Adipose tissue (tissue), 3 donors: ENCODE data around the gene C1orf53. TPM values are rescaled to one million over a fixed set of nuclear protein-coding genes. Genes with fewer than 3 reads are reported as not detected.
"Not testable (repeated sequence)": the region's sequence is repeated elsewhere in the genome, so short reads cannot be mapped to it uniquely, and the experiment has no call there.

ENCODE experiments used
- H3K27ac ChIP-seq: one replicate; pipeline ENCODE4 v1.5.1; 2013; ENCODE audit warnings: low read depth, low read length
- WGBS, 3 donors: extraction: QIAGEN DNeasy Blood & Tissue Kit; methylation state at CpG; one replicate each; pipeline ENCODE4 v1.1.7; 2013; 5-methylcytosine and 5-hydroxymethylcytosine counted together
- polyA plus RNA-seq, 3 donors: library from polyadenylated mRNA; stranded (reverse); fragments of 200-250 nt; gene quantifications; one replicate each; pipeline ENCODE4 v1.2.3, GENCODE V29; 2013
- donor health status: healthy with polysubstance abuse.
- donor health status: Bipolar disorder and iron deficiency.
- donor health status: healthy.

The C1orf53 gene
- polyA plus RNA-seq = 1 to 10 TPM; 3.0 to 6.7 (median 6.2) TPM

DNA sequence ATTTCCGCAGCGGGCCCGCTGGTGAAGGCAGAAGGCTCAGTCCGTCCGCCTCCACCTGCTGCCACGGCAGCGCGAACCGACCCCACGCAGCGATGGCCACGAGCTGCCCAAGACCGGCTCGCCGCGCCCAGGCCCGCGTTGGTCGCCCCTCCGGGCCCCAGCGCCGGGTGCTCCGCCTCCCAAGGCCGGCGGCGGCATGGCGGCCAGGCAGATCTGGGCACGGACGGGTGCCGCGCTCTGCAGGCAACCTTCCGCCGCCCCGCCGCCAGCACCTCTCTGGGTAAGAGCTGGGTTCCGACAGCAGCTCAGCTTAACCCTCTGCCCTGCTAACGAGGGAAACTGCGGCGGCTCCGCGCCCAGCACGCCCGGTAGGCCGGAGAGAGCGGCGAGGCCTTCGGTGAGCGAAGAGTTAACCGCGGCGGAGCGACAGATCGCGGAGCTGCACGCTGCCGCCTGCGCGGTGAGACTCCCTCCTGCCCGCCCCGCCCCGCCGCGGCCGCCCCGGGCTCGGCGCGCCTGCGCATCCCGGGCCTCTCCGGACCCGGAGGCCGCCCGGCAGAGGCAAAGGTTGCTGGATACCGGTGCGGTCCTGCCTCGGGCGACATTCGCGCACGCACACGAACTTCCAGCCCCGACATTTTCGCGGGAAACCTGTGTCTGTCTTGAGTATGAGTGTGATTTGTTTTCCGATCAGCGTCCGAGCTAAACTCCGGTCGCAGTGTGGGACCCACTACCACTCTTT lies at the start of gene C1orf53:
C1orf53 (plus strand) TSS at position 177 of the 742 bp plus-strand sequence; CDS start at position 197, 20 bp downstream.
- no peak within 1 kb of the TSS for H3K27ac ChIP-seq
- 0 to 1% (median 0%) methylated on average over 83 to 90 of the region's 90 CpGs for WGBS, 3 donors

DNA sequence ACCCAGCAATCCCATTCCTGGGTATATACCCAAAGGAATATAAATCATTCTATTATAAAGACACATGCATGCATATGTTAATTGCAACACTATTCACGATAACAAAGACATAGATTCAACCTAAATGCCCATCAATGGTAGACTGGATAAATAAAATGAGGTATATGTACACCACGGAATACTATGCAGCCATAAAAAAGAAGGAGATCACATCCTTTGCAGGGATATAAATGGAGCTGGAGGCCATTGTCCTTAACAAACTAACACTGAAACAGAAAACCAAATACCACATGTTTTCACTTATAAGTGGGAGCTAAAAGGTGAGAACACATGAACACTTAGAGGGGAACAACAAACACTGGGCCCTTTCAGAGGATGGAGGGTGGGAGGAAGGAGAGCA lies 46.7 kb upstream of the C1orf53 start:
- WGBS, 3 donors = 82 to 85% (median 84%) methylated on average over 2 of the region's 2 CpGs

DNA sequence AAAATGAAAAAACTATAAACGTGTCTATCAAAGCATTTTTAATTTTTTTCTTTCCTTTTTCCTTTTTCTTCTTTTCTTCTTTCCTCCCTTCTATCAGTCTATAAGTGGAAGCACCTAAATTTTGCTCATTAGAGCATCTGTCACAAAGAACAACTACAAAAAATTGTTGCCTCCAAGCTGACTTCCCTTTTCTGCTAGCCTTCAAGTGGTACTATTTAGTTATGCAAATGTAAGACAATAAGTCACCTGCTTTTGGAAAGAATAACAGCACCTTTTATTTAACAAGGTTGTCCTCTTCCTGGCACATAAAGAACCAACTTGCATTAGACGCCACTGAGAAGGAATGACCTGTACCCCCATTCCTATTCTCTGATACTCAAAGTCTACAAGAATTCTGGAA lies 45.0 kb upstream of the C1orf53 start:
- 69 to 75% (median 72%) methylated on average over 2 of the region's 2 CpGs for WGBS, 3 donors

More for the DNA sequence above, 46.7 kb upstream of the C1orf53 start:
- not testable (repeated sequence) for H3K27ac ChIP-seq

DNA sequence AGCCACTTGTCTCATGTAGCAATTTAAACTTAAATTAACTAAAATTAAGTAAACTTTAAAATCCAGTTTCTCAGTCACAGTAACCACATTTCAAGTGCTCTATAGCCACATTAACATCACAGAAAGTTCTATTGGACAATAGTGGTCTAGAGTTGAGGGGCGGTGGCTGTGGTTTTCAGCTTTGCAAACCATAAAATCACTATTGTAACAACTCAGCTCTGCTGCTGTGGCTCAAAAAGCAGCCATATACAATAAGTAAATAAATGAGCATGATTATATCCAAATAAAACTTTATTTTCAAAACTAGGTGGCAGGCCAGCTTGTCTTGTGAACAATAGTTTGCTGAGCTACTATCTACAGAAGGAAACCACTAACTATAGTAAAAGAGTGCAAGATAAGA lies 43.4 kb upstream of the C1orf53 start:
- WGBS, 3 donors = 87 to 96% (median 94%) methylated on average over 1 of the region's 1 CpG
- no peak overlapping the region for H3K27ac ChIP-seq

More for the DNA sequence above, 45.0 kb upstream of the C1orf53 start:
- no peak overlapping the region for H3K27ac ChIP-seq

DNA sequence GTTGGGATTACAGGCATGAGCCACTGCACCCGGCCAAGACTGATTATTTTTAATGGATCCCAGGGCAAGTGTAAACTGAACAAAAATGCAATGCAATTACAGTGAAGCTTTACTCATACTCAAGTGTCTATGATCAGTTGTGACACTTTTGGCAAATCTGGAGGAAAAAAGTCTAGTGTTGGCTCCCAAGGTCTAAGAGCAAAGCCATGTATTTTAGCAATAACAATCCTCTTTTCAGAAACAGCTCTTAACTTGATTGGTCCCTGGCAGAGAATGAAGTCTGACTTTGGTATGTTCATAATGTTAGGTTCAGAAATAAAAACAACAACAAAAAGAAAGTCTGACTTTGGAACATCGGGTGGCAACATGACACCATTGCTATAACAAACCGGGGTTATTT lies 40.2 kb upstream of the C1orf53 start:
- no peak overlapping the region for H3K27ac ChIP-seq
- WGBS, 3 donors = 84 to 91% (median 86%) methylated on average over 3 of the region's 3 CpGs

DNA sequence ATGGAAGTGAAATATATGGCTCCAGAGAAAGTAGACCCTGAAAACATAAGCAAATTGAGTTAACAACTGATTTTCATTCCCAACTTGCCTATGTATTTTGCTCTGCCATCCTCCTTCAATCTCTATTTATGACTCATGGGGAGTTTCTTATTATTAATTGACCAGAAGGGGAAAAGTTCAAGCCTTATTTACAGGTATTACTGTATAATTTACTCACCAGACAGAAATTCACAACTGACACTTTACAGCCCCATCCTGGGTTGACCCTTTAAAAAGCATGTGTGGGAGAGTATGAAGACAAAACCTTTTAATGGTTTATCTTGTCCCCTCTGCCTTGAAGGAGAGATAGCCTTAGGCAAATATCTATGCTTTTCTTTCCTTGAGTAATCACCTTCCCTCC lies 39.8 kb upstream of the C1orf53 start:
- H3K27ac ChIP-seq = no peak overlapping the region

DNA sequence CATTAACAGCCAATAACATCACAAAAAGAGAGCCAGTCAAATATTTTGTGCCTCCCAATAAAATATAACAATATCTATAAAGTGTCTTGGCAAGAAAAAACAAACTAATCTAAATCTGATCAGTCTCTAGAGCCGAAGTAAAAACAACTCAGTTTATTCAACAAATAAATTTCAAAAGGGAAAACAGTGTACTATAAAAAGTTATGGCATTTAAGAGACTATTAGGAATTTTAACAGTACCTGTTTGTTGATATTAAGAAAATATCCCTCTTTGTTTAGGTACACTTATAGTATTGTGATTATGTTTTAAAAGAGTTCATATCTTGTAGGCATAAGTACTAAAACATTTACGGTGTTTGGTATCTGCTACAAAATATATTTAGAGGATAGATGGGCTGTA lies 36.6 kb upstream of the C1orf53 start:
- H3K27ac ChIP-seq = no peak overlapping the region
- WGBS, 3 donors = 74 to 90% (median 86%) methylated on average over 2 of the region's 2 CpGs

DNA sequence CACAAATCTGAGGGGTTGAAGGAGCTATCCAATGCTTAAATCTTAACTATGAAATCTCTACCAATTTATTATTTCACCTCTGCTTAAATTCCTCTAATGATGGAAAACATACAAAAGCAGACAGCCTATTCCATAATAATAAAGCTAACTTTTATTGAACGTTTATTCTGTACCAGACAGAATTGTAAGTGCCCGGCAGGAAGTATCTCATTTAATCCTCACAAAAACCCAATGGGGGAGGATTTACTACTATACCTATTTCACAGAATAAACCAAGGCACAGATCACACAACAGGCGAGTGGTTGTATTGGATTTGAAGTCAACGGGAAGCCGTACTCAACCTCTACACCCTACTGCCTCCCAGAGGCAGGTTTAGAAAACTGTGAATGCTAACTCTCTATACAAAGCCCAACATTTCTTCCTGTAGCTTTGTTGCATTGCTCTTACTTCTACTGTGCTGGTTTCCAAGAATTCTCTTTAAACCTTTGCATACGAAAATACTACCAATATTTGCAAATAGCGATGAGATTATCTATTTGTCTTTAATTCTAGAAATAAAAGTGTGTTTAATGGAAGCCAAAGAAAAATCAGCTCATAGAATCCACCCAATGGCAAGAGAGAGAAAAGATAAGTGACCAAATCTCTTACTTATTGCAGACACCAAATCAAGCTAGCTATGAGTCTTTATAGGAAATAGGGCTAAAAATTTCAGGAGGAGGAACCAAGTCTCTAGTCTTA lies 33.5 kb upstream of the C1orf53 start:
- WGBS, 3 donors = 7 to 14% (median 13%) methylated on average over 7 of the region's 7 CpGs
- H3K27ac ChIP-seq = no peak overlapping the region

DNA sequence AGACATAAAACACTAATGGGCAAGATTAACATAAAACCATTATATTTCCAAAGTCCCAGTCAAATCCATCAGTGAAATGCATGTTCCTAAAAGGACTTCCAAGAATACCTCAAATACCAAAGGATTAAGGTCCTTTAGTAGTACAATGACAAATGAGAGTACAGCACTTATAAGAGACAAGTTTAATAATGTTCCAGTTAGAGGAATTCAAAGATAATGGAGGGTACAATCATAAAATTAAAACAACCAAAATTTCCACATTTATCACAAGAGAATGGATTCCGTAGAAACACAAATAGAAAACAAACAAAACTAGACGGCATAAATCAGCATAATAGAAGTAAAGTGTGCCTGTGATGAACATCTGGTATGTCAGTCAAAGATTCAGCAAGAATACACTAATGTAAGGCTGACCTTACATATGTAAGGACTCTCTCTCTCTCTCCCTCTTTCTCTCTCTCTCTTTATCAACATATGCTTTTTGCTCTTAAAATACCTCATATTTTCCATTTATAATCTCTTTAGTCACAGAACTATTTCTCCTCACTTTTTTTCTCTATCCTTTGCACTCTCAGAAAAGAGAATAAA lies 32.8 kb upstream of the C1orf53 start:
- H3K27ac ChIP-seq = no peak overlapping the region
- whole genome bisulfite sequencing, 3 donors = 50 to 65% (median 63%) methylated on average over 2 of the region's 2 CpGs

DNA sequence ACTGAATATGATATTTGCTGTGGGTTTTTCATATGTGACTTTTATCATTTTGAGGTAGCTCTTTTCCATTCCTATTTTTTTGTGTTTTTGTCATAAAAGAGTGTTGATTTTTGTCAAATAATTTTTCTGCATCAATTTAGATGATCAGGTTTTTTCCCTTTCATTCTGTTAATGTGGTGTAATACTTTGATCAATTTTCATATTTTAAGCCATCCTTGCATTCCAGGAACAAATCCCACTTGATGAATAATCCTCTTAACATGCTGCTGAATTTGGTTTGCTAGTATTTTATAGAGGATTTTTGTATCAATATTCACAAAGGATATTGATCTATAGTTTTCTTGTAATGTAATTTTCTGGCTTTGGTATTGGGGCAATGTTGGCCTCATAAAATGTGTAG lies 25.5 kb upstream of the C1orf53 start:
- no peak overlapping the region for H3K27ac ChIP-seq

DNA sequence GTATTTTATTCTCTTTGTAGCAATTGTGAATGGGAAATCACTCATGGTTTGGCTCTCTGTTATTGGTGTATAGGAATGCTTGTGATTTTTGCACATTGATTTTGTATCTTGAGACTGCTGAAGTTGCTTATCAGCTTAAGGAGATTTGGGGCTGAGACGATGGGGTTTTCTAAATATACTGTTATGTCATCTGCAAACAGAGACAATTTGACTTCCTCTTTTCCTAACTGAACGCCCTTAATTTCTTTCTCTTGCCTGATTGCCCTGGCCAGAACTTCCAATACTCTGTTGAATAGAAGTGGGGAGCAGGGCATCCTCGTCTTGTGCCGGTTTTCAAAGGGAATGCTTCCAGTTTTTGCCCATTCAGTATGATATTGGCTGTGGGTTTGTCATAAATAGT lies 22.0 kb upstream of the C1orf53 start:
- 60 to 76% (median 60%) methylated on average over 4 of the region's 4 CpGs for WGBS, 3 donors
- not testable (repeated sequence) for H3K27ac ChIP-seq

DNA sequence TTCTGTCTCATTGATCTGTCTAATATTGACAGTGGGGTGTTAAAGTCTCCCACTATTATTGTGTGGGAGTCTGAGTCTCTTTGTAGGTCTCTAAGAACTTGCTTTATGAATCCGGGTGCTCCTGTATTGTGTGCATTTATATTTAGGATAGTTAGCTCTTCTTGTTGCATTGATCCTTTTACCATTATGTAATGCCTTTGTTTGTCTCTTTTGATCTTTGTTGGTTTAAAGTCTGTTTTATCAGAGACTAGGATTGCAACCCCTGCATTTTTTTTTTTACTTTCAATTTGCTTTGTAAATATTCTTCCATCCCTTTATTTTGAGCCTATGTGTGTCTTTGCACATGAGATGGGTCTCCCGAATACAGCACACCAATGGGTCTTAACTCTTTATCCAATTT lies 20.2 kb upstream of the C1orf53 start:
- WGBS, 3 donors = 90 to 95% (median 92%) methylated on average over 2 of the region's 2 CpGs
- not testable (repeated sequence) for H3K27ac ChIP-seq

DNA sequence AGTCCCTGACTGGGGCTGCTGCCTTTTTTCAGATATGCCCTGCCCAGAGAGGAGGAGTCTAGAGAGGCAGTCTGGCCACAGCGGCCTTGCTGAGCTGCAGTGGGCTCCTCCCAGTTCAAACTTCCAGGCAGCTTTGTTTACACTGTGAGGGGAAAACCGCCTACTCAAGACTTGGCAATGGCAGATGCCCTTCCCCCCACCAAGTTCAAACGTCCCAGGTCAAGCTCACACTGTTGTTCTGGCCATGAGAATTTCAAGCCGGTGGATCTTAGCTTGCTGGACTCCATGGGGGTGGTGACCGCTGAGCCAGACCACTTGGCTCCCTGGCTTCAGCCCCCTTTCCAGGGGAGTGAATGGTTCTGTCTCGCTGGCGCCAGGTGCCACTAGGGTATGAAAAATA lies 18.3 kb upstream of the C1orf53 start:
- 54 to 82% (median 73%) methylated on average over 7 of the region's 7 CpGs for WGBS, 3 donors
- H3K27ac ChIP-seq = no peak overlapping the region

DNA sequence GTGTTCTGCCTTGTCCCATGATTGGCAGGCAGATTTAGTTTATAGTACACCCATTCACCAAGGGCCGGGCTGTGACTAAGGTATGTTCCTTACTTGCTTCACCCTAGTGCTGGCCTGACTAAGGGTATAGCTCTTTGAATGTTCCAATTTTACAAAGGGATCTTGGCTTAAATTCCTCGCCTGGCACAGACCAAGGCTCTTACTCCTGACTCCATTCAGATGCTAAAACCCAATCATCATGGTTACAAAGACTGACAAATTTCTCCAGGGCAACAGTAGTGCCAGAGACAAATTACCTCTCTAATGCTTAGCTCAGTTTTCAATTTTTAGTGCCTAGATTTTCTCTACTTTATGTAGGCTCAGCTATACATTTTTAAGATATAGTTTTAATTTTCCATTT lies 11.5 kb upstream of the C1orf53 start:
- no peak overlapping the region for H3K27ac ChIP-seq
- WGBS, 3 donors = 79 to 94% (median 91%) methylated on average over 2 of the region's 2 CpGs

DNA sequence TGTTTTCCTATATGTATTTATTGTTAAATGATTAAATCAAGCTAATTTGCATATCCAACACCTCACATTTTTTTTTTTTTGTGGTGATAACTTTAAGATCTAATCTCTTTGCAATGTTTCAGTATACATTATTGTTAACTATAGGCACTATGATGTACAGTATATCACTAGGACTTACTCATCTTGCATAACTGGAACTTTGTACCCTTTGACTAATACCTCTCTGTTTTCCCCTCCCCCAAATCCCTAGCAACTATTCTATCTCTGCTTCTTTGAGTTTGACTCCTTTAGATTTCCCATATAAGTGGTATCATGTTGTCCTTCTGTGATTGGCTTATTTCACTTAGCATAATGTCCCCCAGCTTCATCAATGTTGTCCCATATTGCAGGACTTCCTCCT lies 9.7 kb upstream of the C1orf53 start:
- H3K27ac ChIP-seq = no peak overlapping the region

DNA sequence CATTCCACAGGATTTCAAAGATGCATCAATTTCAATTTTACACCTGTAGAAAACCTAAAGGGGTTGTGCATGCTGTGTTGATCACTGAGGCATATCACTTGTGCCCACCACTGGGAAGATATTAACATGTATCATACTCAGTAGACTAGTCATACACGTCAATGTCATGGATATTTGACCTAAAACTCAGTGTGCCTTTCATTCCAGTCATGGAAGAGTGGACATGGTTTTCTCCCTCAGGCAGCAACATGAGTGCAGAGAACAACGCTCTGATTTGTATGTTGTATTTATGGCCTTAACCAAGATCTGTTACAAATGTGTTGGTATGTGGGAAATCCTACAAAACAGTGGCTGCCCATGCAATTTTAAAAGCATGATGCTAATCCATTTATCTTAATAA lies 6.1 kb upstream of the C1orf53 start:
- no peak overlapping the region for H3K27ac ChIP-seq
- WGBS, 3 donors = 84 to 91% (median 88%) methylated on average over 2 of the region's 2 CpGs

DNA sequence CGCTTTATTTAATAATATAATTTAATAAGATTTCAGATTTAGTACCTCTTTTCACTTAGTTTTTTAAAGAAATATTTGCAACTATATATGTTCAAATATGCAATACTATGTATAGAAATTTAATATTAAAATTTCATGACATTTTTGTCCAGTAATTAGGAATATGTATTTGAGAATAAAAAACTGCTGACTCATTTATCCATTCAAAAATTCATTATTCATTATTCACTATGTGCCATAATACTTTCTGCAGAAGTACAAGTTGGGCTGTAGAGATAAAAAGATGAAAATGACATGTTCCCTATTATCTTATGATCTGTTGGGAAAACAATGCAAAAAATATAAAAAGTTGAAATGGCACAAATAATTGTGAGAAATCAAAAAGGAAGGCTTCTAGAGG lies 3.4 kb upstream of the C1orf53 start:
- no peak overlapping the region for H3K27ac ChIP-seq
- 93 to 97% (median 96%) methylated on average over 1 of the region's 1 CpG for WGBS, 3 donors

DNA sequence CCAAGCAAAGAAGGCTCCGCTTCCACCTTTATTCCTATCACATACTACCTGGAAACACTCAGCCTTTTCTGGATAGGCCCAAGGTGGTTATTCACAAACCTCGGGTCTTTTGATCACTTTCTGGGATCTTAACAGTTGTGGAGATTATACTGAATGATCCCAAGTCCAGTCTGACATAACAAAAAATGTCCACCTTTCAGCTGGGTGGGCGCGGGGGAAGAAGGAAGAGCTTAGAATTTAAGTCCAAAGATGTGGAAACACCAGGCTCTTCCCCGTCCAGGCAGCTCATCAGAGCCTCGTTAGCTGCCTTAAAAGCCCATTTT lies 338 bp upstream of the C1orf53 start:
- WGBS, 3 donors = 10 to 20% (median 19%) methylated on average over 6 of the region's 6 CpGs
- H3K27ac ChIP-seq = no peak overlapping the region

DNA sequence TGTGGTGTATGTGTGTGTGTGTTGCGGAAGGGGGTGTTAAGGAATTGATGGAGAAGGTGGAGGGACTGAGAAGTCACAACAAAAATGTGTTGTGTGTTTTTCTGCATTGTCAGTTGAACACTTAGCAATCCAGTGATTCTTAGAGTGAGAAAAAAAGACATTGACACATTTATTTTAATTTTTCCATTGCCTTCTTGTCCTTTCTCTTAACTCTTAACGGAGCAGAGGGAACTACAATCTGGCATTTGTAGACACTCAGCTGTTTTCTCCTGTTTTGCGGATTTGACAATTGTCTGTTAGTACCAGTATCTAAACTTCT lies 725 bp downstream of the C1orf53 start:
- H3K27ac ChIP-seq = no peak overlapping the region
- 24 to 25% (median 25%) methylated on average over 3 of the region's 3 CpGs for WGBS, 3 donors
